Mesendoderm (in vitro differentiated cells): Measurements from ENCODE around the gene POLK.
"Not testable (repeated sequence)": the region's sequence is repeated elsewhere in the genome, so short reads cannot be mapped to it uniquely, and the experiment has no call there.

Experiments
- DNase-seq: peaks from one replicate; pipeline ENCODE4 v3.0.0; 2013
- H2AK5ac ChIP-seq: 2 replicates; pipeline ENCODE4 v1.6.1; 2013; ENCODE audit warnings: low read length, inconsistent platforms
- H2BK120ac ChIP-seq: 2 replicates; pipeline ENCODE4 v1.6.1; 2013; ENCODE audit warnings: low read depth, mild to moderate bottlenecking, low read length, moderate library complexity, mixed read lengths
- H2BK15ac ChIP-seq: replicated peaks from 2 replicates; pipeline ENCODE4 v1.6.1; 2013; ENCODE audit warnings: low read depth, mild to moderate bottlenecking, moderate library complexity
- H2BK5ac ChIP-seq: 2 replicates; pipeline ENCODE4 v1.6.1; 2013; ENCODE audit warnings: low read length, inconsistent platforms
- H3K18ac ChIP-seq: 2 replicates; pipeline ENCODE4 v1.6.1; 2013; ENCODE audit warnings: mild to moderate bottlenecking, low read length, mixed read lengths
- H3K23ac ChIP-seq: one replicate; pipeline ENCODE4 v1.6.1; 2013; ENCODE audit warnings: low read length
- H3K27ac ChIP-seq: 2 replicates; pipeline ENCODE4 v1.5.1; 2013; ENCODE audit warnings: low read depth, mild to moderate bottlenecking, inconsistent platforms, low read length, moderate library complexity
- H3K27me3 ChIP-seq: 2 replicates; pipeline ENCODE4 v1.6.1; 2013; ENCODE audit warnings: low read length, control low read depth, mild to moderate bottlenecking, inconsistent platforms; ENCODE audit not compliant: insufficient read depth, poor library complexity
- H3K36me3 ChIP-seq: 2 replicates; pipeline ENCODE4 v1.6.1; 2013; ENCODE audit warnings: low read length, inconsistent platforms; ENCODE audit not compliant: control insufficient read depth, insufficient read depth
- H3K4ac ChIP-seq: one replicate; pipeline ENCODE4 v1.6.1; 2013; ENCODE audit warnings: low read depth, mild to moderate bottlenecking, low read length, moderate library complexity
- H3K4me1 ChIP-seq: 2 replicates; pipeline ENCODE4 v1.6.1; 2013; ENCODE audit warnings: low read depth, low read length, inconsistent platforms; ENCODE audit not compliant: control insufficient read depth
- H3K4me2 ChIP-seq: 2 replicates; pipeline ENCODE4 v1.6.1; 2013; ENCODE audit warnings: low read length
- H3K4me3 ChIP-seq: 2 replicates; pipeline ENCODE4 v1.5.1; 2013; ENCODE audit warnings: mild to moderate bottlenecking, low read length
- H3K56ac ChIP-seq: one replicate; pipeline ENCODE4 v1.6.1; 2013; ENCODE audit warnings: low read length
- H3K79me1 ChIP-seq: 2 replicates; pipeline ENCODE4 v1.6.1; 2013; ENCODE audit warnings: low read length, inconsistent platforms
- H3K79me2 ChIP-seq: 2 replicates; pipeline ENCODE4 v1.6.1; 2013; ENCODE audit warnings: mild to moderate bottlenecking, low read length; ENCODE audit not compliant: control insufficient read depth, insufficient read depth
- H3K9ac ChIP-seq: 2 replicates; pipeline ENCODE4 v1.6.1; 2013; ENCODE audit warnings: low read length, inconsistent platforms
- H4K5ac ChIP-seq: one replicate; pipeline ENCODE4 v1.6.1; 2013; ENCODE audit warnings: low read length
- H4K8ac ChIP-seq: one replicate; pipeline ENCODE4 v1.6.1; 2013; ENCODE audit warnings: low read depth, mild to moderate bottlenecking, control low read depth, low read length, moderate library complexity
- WGBS: extraction: QIAGEN DNeasy Blood & Tissue Kit; methylation state at CpG from one replicate; pipeline ENCODE4 v1.1.7; 2013; ENCODE audit warnings: low lambda C conversion rate, missing lambda C conversion rate; ENCODE audit not compliant: insufficient coverage; ENCODE audit errors: extremely low coverage; 5-methylcytosine and 5-hydroxymethylcytosine counted together

POLK gene

GRCh38 chr5:75482482-75482881 lies 29.2 kb upstream of the POLK start:
- WGBS: no CpG with 5 or more reads among the region's 3 CpGs
- Histone ChIP-seq H3K4me2 (no peak overlapping the region), H3K4me1 (peaks cover 11% of the 10 kb centered on the region), H4K5ac (no peak overlapping the region), H2BK15ac (no peak overlapping the region), H3K18ac (no peak overlapping the region), H3K79me2 (peaks cover 13% of the 10 kb centered on the region), H3K36me3 (no peaks in the 10 kb centered on the region), H2AK5ac (no peak overlapping the region), H3K23ac (peak overlapping the region; percentile 16), H3K4me3 (no peak overlapping the region), H3K27me3 (no peaks in the 10 kb centered on the region), H3K79me1 (peaks cover 14% of the 10 kb centered on the region), H3K9ac (peak overlapping the region; percentile 38), H2BK5ac (no peak overlapping the region), H3K4ac (no peak overlapping the region), H2BK120ac (no peak overlapping the region), H3K56ac (peak overlapping the region; percentile 69), H4K8ac (no peak overlapping the region), H3K27ac (no peak overlapping the region)
- DNase-seq: peak; percentile 44

- Histone ChIP-seq H3K4me3 (no peak overlapping the region), H3K4me1 (peaks cover 11% of the 10 kb centered on the region), H3K9ac (no peak overlapping the region), H4K5ac (no peak overlapping the region), H4K8ac (no peak overlapping the region), H3K27me3 (no peaks in the 10 kb centered on the region), H3K18ac (no peak overlapping the region), H2BK15ac (no peak overlapping the region), H3K27ac (no peak overlapping the region), H2AK5ac (no peak overlapping the region), H3K36me3 (no peaks in the 10 kb centered on the region), H2BK120ac (no peak overlapping the region), H3K4ac (no peak overlapping the region), H3K4me2 (no peak overlapping the region), H2BK5ac (no peak overlapping the region), H3K23ac (no peak overlapping the region), H3K56ac (no peak overlapping the region), H3K79me2 (peaks cover 13% of the 10 kb centered on the region), H3K79me1 (peaks cover 14% of the 10 kb centered on the region)
- WGBS: no CpG with 5 or more reads among the region's 1 CpG
- DNase-seq: no peak
These were observed 27.1 kb upstream of the POLK start for GRCh38 chr5:75484605-75485004.

- not testable (repeated sequence) for H3K9ac ChIP-seq, H4K8ac ChIP-seq, H3K79me2 ChIP-seq, H4K5ac ChIP-seq, H3K27me3 ChIP-seq, H3K56ac ChIP-seq, H3K23ac ChIP-seq, H3K27ac ChIP-seq, DNase-seq, H3K36me3 ChIP-seq, H3K18ac ChIP-seq, H2AK5ac ChIP-seq, H3K79me1 ChIP-seq, H2BK15ac ChIP-seq, H2BK120ac ChIP-seq, H3K4me2 ChIP-seq, H2BK5ac ChIP-seq, H3K4ac ChIP-seq, H3K4me1 ChIP-seq, H3K4me3 ChIP-seq
- WGBS: no CpG with 5 or more reads among the region's 6 CpGs
These were observed 21.8 kb upstream of the POLK start for GRCh38 chr5:75489847-75490246.

- no peaks in the 10 kb centered on the region for H3K27me3 ChIP-seq
- no peak overlapping the region for H3K18ac ChIP-seq
- H2BK15ac ChIP-seq: no peak overlapping the region
- no peak overlapping the region for H4K8ac ChIP-seq
- no peak overlapping the region for H4K5ac ChIP-seq
- H3K4ac ChIP-seq: no peak overlapping the region
- H2BK5ac ChIP-seq: no peak overlapping the region
- no peak overlapping the region for H3K4me3 ChIP-seq
- H3K56ac ChIP-seq: no peak overlapping the region
- H3K36me3 ChIP-seq: no peaks in the 10 kb centered on the region
- H3K79me1 ChIP-seq: no peaks in the 10 kb centered on the region
- no peak overlapping the region for H3K9ac ChIP-seq
- peaks cover 5% of the 10 kb centered on the region for H3K4me1 ChIP-seq
- no peak overlapping the region for H2AK5ac ChIP-seq
- no peaks in the 10 kb centered on the region for H3K79me2 ChIP-seq
- no peak overlapping the region for H3K23ac ChIP-seq
- no peak overlapping the region for H3K27ac ChIP-seq
- no peak for DNase-seq
- H3K4me2 ChIP-seq: no peak overlapping the region
- H2BK120ac ChIP-seq: no peak overlapping the region
- no CpG with 5 or more reads among the region's 2 CpGs for WGBS
These were observed 20.1 kb upstream of the POLK start for GRCh38 chr5:75491621-75492020.

- H3K4me3 ChIP-seq: no peak overlapping the region
- H2BK120ac ChIP-seq: no peak overlapping the region
- H3K4me1 ChIP-seq: peaks cover 6% of the 10 kb centered on the region
- H2BK15ac ChIP-seq: no peak overlapping the region
- H3K79me2 ChIP-seq: no peaks in the 10 kb centered on the region
- no peak overlapping the region for H3K4me2 ChIP-seq
- no peak overlapping the region for H3K18ac ChIP-seq
- no peaks in the 10 kb centered on the region for H3K27me3 ChIP-seq
- H3K4ac ChIP-seq: no peak overlapping the region
- H3K36me3 ChIP-seq: no peaks in the 10 kb centered on the region
- no peak for DNase-seq
- H2BK5ac ChIP-seq: no peak overlapping the region
- no peak overlapping the region for H3K56ac ChIP-seq
- no CpG with 5 or more reads among the region's 3 CpGs for WGBS
- H3K9ac ChIP-seq: no peak overlapping the region
- H4K5ac ChIP-seq: no peak overlapping the region
- H2AK5ac ChIP-seq: no peak overlapping the region
- H3K27ac ChIP-seq: no peak overlapping the region
- H3K23ac ChIP-seq: no peak overlapping the region
- H4K8ac ChIP-seq: no peak overlapping the region
- H3K79me1 ChIP-seq: peaks cover 2% of the 10 kb centered on the region
These were observed 15.7 kb upstream of the POLK start for GRCh38 chr5:75496026-75496425.

GRCh38 chr5:75498208-75498777 lies 13.4 kb upstream of the POLK start:
- Histone ChIP-seq H2AK5ac (no peak overlapping the region), H2BK5ac (no peak overlapping the region)

More at GRCh38 chr5:75498208-75498777, 13.4 kb upstream of the POLK start:
- Histone ChIP-seq H4K5ac (no peak overlapping the region), H2BK120ac (no peak overlapping the region), H3K56ac (no peak overlapping the region), H2BK15ac (no peak overlapping the region), H3K4me2 (no peak overlapping the region), H3K79me1 (peaks cover 2% of the 10 kb centered on the region), H3K18ac (no peak overlapping the region), H3K4me1 (peaks cover 6% of the 10 kb centered on the region), H3K4ac (no peak overlapping the region), H4K8ac (no peak overlapping the region), H3K9ac (no peak overlapping the region), H3K23ac (no peak overlapping the region), H3K27ac (no peak overlapping the region), H3K36me3 (no peaks in the 10 kb centered on the region), H3K79me2 (no peaks in the 10 kb centered on the region), H3K27me3 (no peaks in the 10 kb centered on the region), H3K4me3 (no peak overlapping the region)
- no CpG with 5 or more reads among the region's 7 CpGs for WGBS
- peak; percentile 52 for DNase-seq
